Liver (tissue), 9 donors: Measurements from ENCODE around the gene GPR156. TPM values are rescaled to one million over a fixed set of nuclear protein-coding genes. Genes with fewer than 3 reads are reported as not detected.
"Not testable (repeated sequence)": the region's sequence is repeated elsewhere in the genome, so short reads cannot be mapped to it uniquely, and the experiment has no call there.

Source experiments
- DNase-seq: peaks from one replicate; pipeline ENCODE4 v3.0.0-alpha.2; 2017; ENCODE audit warnings: low spot score
- H3K27ac ChIP-seq, 2 donors: one replicate each; pipeline ENCODE4 v1.7.0; 2013; ENCODE audit warnings: inconsistent platforms in 2 of 2, low read length in 2 of 2, control low read depth in 1 of 2, low read depth in 1 of 2, mild to moderate bottlenecking in 1 of 2
- H3K27me3 ChIP-seq, 4 donors: one replicate each; pipeline versions ENCODE4 v1.6.1 to v1.7.0; 2013; ENCODE audit warnings: low read length in 3 of 4, inconsistent platforms in 1 of 4, mild to moderate bottlenecking in 1 of 4, moderate library complexity in 1 of 4; ENCODE audit not compliant: control insufficient read depth in 4 of 4, insufficient read depth in 4 of 4
- H3K36me3 ChIP-seq, 4 donors: one replicate each; pipeline versions ENCODE4 v1.6.1 to v1.7.0; 2013; ENCODE audit warnings: low read length in 3 of 4, mild to moderate bottlenecking in 3 of 4, low read depth in 1 of 4, moderate library complexity in 1 of 4; ENCODE audit not compliant: control insufficient read depth in 4 of 4, insufficient read depth in 3 of 4
- H3K4me1 ChIP-seq, 4 donors: one replicate each; pipeline versions ENCODE4 v1.6.1 to v1.7.0; 2013; ENCODE audit warnings: low read length in 3 of 4, mild to moderate bottlenecking in 3 of 4, moderate library complexity in 1 of 4; ENCODE audit not compliant: control insufficient read depth in 4 of 4, insufficient read depth in 4 of 4
- H3K4me3 ChIP-seq, 3 donors: one replicate each; pipeline versions ENCODE4 v1.6.1 to v1.7.0; 2013; ENCODE audit warnings: low read length in 3 of 3, control low read depth in 1 of 3, low read depth in 1 of 3, mild to moderate bottlenecking in 1 of 3
- H3K9ac ChIP-seq, 2 donors: one replicate each; pipeline ENCODE4 v1.7.0; 2013; ENCODE audit warnings: low read length in 2 of 2, mild to moderate bottlenecking in 2 of 2, moderate library complexity in 2 of 2, control low read depth in 1 of 2, low read depth in 1 of 2
- H3K9me3 ChIP-seq, 4 donors: one replicate each; pipeline versions ENCODE4 v1.6.1 to v1.7.0; 2013; ENCODE audit warnings: low read length in 3 of 4; ENCODE audit not compliant: control insufficient read depth in 4 of 4
- EGR1 ChIP-seq, 2 donors: IDR thresholded peaks; 2 replicates each; pipeline ENCODE4 v1.6.1; 2016 to 2018; ENCODE audit warnings: antibody characterized with exemption in 2 of 2, low read depth in 2 of 2
- FOXA1 ChIP-seq: IDR thresholded peaks from 2 replicates; pipeline ENCODE4 v1.6.1; 2016; ENCODE audit warnings: antibody characterized with exemption
- FOXA2 ChIP-seq: IDR thresholded peaks from 2 replicates; pipeline ENCODE4 v1.6.1; 2016; ENCODE audit warnings: antibody characterized with exemption
- GABPA ChIP-seq, 2 donors: IDR thresholded peaks in 1 of 2; conservative IDR thresholded peaks in 1 of 2; 2 replicates each; pipeline ENCODE4 v1.6.1; 2016; ENCODE audit warnings: antibody characterized with exemption in 2 of 2, mild to moderate bottlenecking in 1 of 2, moderate library complexity in 1 of 2
- HNF4A ChIP-seq, 2 donors: conservative IDR thresholded peaks; 2 replicates each; pipeline ENCODE4 v1.6.1; 2016; ENCODE audit warnings: antibody characterized with exemption in 2 of 2, mild to moderate bottlenecking in 2 of 2
- HNF4G ChIP-seq: IDR thresholded peaks from 2 replicates; pipeline ENCODE4 v1.6.1; 2016; ENCODE audit warnings: antibody characterized with exemption
- JUND ChIP-seq, 2 donors: IDR thresholded peaks; 2 replicates each; pipeline ENCODE4 v1.6.1; 2016; ENCODE audit warnings: antibody characterized with exemption in 2 of 2
- MAX ChIP-seq: IDR thresholded peaks from 2 replicates; pipeline ENCODE4 v1.6.1; 2016; ENCODE audit warnings: antibody characterized with exemption
- NR2F2 ChIP-seq: IDR thresholded peaks from 2 replicates; pipeline ENCODE4 v1.6.1; 2016; ENCODE audit warnings: antibody characterized with exemption
- RAD21 ChIP-seq, 2 donors: IDR thresholded peaks; 2 replicates each; pipeline ENCODE4 v1.6.1; 2016; ENCODE audit warnings: antibody characterized with exemption in 2 of 2, mild to moderate bottlenecking in 2 of 2
- RXRA ChIP-seq, 2 donors: IDR thresholded peaks; 2 replicates each; pipeline ENCODE4 v1.6.1; 2017 to 2018; ENCODE audit warnings: antibody characterized with exemption in 2 of 2, mild to moderate bottlenecking in 1 of 2
- SP1 ChIP-seq: IDR thresholded peaks from 2 replicates; pipeline ENCODE4 v1.6.1; 2018; ENCODE audit warnings: antibody characterized with exemption, mild to moderate bottlenecking
- TAF1 ChIP-seq: conservative IDR thresholded peaks from 2 replicates; pipeline ENCODE4 v1.6.1; 2016; ENCODE audit warnings: antibody characterized with exemption, mild to moderate bottlenecking
- ZBTB33 ChIP-seq: IDR thresholded peaks from 2 replicates; pipeline ENCODE4 v1.6.1; 2016; ENCODE audit warnings: antibody characterized with exemption
- WGBS: extraction: QIAGEN DNeasy Blood & Tissue Kit; methylation state at CpG from one replicate; pipeline ENCODE4 v1.1.7; 2013; 5-methylcytosine and 5-hydroxymethylcytosine counted together
- polyA plus RNA-seq, 2 donors: library from polyadenylated mRNA; stranded (reverse) in 1 of 2; unstranded in 1 of 2; fragments of 200-250 nt in 1 of 2; fragments of >200 nt in 1 of 2; fragmentation: Nextera tagmentation in 1 of 2; extraction: Ambion mirVana in 1 of 2; gene quantifications; one replicate each; pipeline versions ENCODE4 v1.2.1 to v1.2.3, GENCODE V29; 2013 to 2015
- total RNA-seq, 2 donors: library from RNA; depleted of rRNA; stranded (reverse); fragments of >200 nt; gene quantifications; one replicate each; pipeline ENCODE4 v1.2.3, GENCODE V29; 2014
- donor health status: healthy.
- donor health status: healthy.
- donor health status: healthy.
- donor health status: healthy.
- donor health status: healthy.

Gene GPR156
- total and polyA plus RNA-seq, 4 donors: 0.02 to 0.17 (median 0.09) TPM; not detected in 1

DNA sequence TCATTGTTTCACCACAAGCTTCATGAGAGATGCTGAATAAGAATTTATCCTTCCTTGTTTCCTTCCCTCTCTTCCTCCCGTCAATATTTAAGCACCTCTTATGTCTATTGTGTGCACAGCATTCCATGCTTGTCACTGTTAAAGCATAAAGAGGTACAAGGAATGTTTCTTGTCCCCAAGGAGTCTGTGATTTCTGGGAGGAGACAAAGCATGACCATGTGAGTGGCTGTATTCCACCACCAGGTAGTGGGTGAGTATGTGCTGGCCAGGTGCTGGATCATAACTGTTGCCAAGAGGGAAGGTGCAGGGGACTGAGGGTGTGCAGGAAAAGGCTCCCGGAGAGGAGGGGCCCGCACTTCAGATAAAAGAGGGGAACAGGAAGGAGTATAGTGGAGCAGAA, 127.9 kb downstream of the GPR156 start (continued):
- no peak for TF ChIP-seq MAX
- TF ChIP-seq FOXA2: no peak

DNA sequence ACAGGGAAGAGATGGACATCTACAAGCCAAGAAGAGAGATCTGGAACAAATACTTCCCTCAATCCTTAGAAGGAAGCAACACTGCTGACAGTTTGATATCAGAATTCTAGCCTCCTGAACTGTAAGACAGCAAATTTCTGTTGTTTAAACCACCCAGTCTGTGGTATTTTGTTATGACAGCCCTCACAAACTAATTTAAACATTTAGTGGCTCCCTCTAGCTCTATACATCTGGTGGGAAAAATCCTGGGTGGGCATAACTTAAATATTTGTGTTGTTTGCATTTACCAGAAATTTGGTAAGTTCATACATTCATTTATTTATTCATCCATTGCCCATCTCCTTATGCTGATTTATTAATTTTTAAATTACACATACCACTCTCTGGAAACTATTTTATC, 128.3 kb downstream of the GPR156 start:
- no peaks in the 10 kb centered on the region for H3K27me3 ChIP-seq
- no peak for DNase-seq
- no peak overlapping the region for H3K27ac ChIP-seq
- H3K36me3 ChIP-seq: no peaks in the 10 kb centered on the region
- TF ChIP-seq MAX (no peak), FOXA1 (no peak), HNF4A (conservative IDR thresholded peaks at IDR 0.05) (no peak), NR2F2 (no peak), HNF4G (no peak), EGR1 (IDR thresholded peaks at IDR 0.05; ENCODE audit: low read depth in 2 of 2) (no peak), GABPA (IDR thresholded peaks at IDR 0.05 in 1 of 2, conservative IDR thresholded peaks at IDR 0.05 in 1 of 2) (no peak), JUND (IDR thresholded peaks at IDR 0.05) (no peak), SP1 (no peak)
- no peak overlapping the region for H3K9ac ChIP-seq
- no peak overlapping the region for H3K4me3 ChIP-seq
- H3K9me3 ChIP-seq: peaks cover 0 to 12% (median 6%) of the 10 kb centered on the region in 4 donors
- H3K4me1 ChIP-seq: no peaks in the 10 kb centered on the region

DNA sequence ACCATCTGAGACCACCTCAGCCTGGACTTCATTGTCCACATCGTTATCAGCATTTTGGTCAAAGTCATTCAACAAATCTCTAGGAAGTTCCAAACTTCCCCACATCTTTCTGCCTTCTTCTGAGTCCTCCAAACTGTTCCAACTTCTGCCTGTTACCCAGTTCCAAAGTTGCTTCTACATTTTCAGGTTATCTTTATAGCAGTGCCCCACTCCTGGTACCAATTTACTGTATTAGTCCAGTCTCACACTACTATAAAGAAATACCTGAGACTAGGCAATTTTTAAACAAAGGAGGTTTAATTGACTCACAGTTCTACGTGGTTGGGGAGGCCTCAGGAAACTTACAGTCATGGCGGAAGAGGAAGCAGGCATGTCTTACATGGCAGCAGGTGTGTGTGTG, 129.3 kb downstream of the GPR156 start:
- DNase-seq, H3K4me1 ChIP-seq, H3K27ac ChIP-seq, H3K9ac ChIP-seq, H3K4me3 ChIP-seq, H3K36me3 ChIP-seq, H3K27me3 ChIP-seq: not testable (repeated sequence)
- peaks cover 0 to 12% (median 6%) of the 10 kb centered on the region in 4 donors for H3K9me3 ChIP-seq
- WGBS: 86% methylated on average over 3 of the region's 3 CpGs

GRCh38 chr3:120155108-120155507, 129.9 kb downstream of the GPR156 start:
- no peak for DNase-seq
- TF ChIP-seq HNF4G: no peak
- TF ChIP-seq EGR1 (IDR thresholded peaks at IDR 0.05; ENCODE audit: low read depth in 2 of 2): no peak
- TF ChIP-seq HNF4A (conservative IDR thresholded peaks at IDR 0.05): no peak
- TF ChIP-seq TAF1: no peak
- no peak for TF ChIP-seq RAD21 (IDR thresholded peaks at IDR 0.05)
- TF ChIP-seq FOXA2: no peak
- TF ChIP-seq ZBTB33: no peak
- no peak for TF ChIP-seq NR2F2
- TF ChIP-seq GABPA (IDR thresholded peaks at IDR 0.05 in 1 of 2, conservative IDR thresholded peaks at IDR 0.05 in 1 of 2): no peak
- no peak for TF ChIP-seq RXRA (IDR thresholded peaks at IDR 0.05)
- no peak for TF ChIP-seq SP1

More at GRCh38 chr3:120155108-120155507, 129.9 kb downstream of the GPR156 start:
- Histone ChIP-seq H3K9me3 (peaks cover 0 to 12% (median 6%) of the 10 kb centered on the region in 4 donors), H3K27ac (no peak overlapping the region), H3K9ac (no peak overlapping the region), H3K4me3 (no peak overlapping the region), H3K36me3 (no peaks in the 10 kb centered on the region), H3K27me3 (no peaks in the 10 kb centered on the region), H3K4me1 (no peaks in the 10 kb centered on the region)
